Measurements from ENCODE around the gene KLHL7. TPM values are rescaled to one million over a fixed set of nuclear protein-coding genes. Genes with fewer than 3 reads are reported as not detected.
"Not testable (repeated sequence)": the region's sequence is repeated elsewhere in the genome, so short reads cannot be mapped to it uniquely, and the experiment has no call there.

KLHL7 gene
- total and polyA plus RNA-seq, 9 donors: 23.1 to 38.3 (median 30.7) TPM

- Histone ChIP-seq H3K27ac (no peak overlapping the region), H3K36me3 (no peaks in the 10 kb centered on the region), H3K27me3 (no peaks in the 10 kb centered on the region), H3K4me3 (no peak overlapping the region), H3K9me3 (no peaks in the 10 kb centered on the region), H3K4me1 (ENCODE audit: insufficient read depth) (no peaks in the 10 kb centered on the region)
- 19 to 25% (median 24%) methylated on average over 5 of the region's 5 CpGs for WGBS, 3 donors
- TF ChIP-seq EP300 (IDR thresholded peaks at IDR 0.05) (no peak), POLR2A (IDR thresholded peaks at IDR 0.05) (no peak), CTCF (IDR thresholded peaks at IDR 0.05) (no peak)
- DNase-seq: no peak
- intact Hi-C loops (cut with DNase I): no loop called here
Observed at GRCh38 chr7:23123465-23123864, 17.9 kb downstream of the KLHL7 start.

- WGBS, 3 donors: 72 to 86% (median 82%) methylated on average over 4 of the region's 4 CpGs
- intact Hi-C loops (cut with DNase I): no loop called here
- Histone ChIP-seq H3K4me1 (ENCODE audit: insufficient read depth) (no peaks in the 10 kb centered on the region), H3K27ac (no peak overlapping the region), H3K36me3 (peaks cover 2% of the 10 kb centered on the region), H3K4me3 (no peak overlapping the region), H3K27me3 (no peaks in the 10 kb centered on the region), H3K9me3 (no peaks in the 10 kb centered on the region)
- TF ChIP-seq CTCF (IDR thresholded peaks at IDR 0.05) (no peak), POLR2A (IDR thresholded peaks at IDR 0.05) (no peak), EP300 (IDR thresholded peaks at IDR 0.05) (no peak)
- no peak for DNase-seq
Observed at GRCh38 chr7:23129036-23129435, 23.5 kb downstream of the KLHL7 start.

GRCh38 chr7:23131799-23132198, 26.2 kb downstream of the KLHL7 start:
- H3K4me3 ChIP-seq: not testable (repeated sequence)
- WGBS, 3 donors: 97 to 98% (median 98%) methylated on average over 2 of the region's 2 CpGs

GRCh38 chr7:23133797-23134196, 28.2 kb downstream of the KLHL7 start:
- DNase-seq: no peak
- Histone ChIP-seq H3K9me3 (no peaks in the 10 kb centered on the region), H3K27me3 (no peaks in the 10 kb centered on the region), H3K36me3 (peaks cover 2% of the 10 kb centered on the region), H3K4me3 (no peak overlapping the region), H3K27ac (no peak overlapping the region), H3K4me1 (ENCODE audit: insufficient read depth) (no peaks in the 10 kb centered on the region)
- intact Hi-C loops (cut with DNase I): no loop called here
- no peak for TF ChIP-seq EP300 (IDR thresholded peaks at IDR 0.05)
- TF ChIP-seq POLR2A (IDR thresholded peaks at IDR 0.05): no peak
- TF ChIP-seq CTCF (IDR thresholded peaks at IDR 0.05): no peak

More at GRCh38 chr7:23131799-23132198, 26.2 kb downstream of the KLHL7 start:
- H3K27me3 ChIP-seq; H3K4me1 ChIP-seq (ENCODE audit: insufficient read depth); H3K36me3 ChIP-seq; H3K9me3 ChIP-seq; DNase-seq; intact Hi-C loops (cut with DNase I); H3K27ac ChIP-seq: not testable (repeated sequence)

- no peak for TF ChIP-seq EP300 (IDR thresholded peaks at IDR 0.05)
- TF ChIP-seq CTCF (IDR thresholded peaks at IDR 0.05): no peak
- TF ChIP-seq POLR2A (IDR thresholded peaks at IDR 0.05): no peak
- Histone ChIP-seq H3K4me1 (ENCODE audit: insufficient read depth) (no peaks in the 10 kb centered on the region), H3K4me3 (no peak overlapping the region), H3K9me3 (no peaks in the 10 kb centered on the region), H3K27me3 (no peaks in the 10 kb centered on the region), H3K27ac (no peak overlapping the region), H3K36me3 (no peaks in the 10 kb centered on the region)
- 50 to 59% (median 56%) methylated on average over 1 of the region's 1 CpG for WGBS, 3 donors
- intact Hi-C loops (cut with DNase I): no loop called here
- DNase-seq: no peak
Observed at GRCh38 chr7:23135755-23136154, 30.2 kb downstream of the KLHL7 start.
